GM19193 (cell line): Measurements from ENCODE around the gene USO1.

Source experiments
- POLR2A ChIP-seq: IDR thresholded peaks from 4 replicates; pipeline ENCODE4 v1.6.1; 2011; ENCODE audit not compliant: insufficient read depth, insufficient read length; ENCODE audit errors: extremely low read depth

USO1 gene

DNA sequence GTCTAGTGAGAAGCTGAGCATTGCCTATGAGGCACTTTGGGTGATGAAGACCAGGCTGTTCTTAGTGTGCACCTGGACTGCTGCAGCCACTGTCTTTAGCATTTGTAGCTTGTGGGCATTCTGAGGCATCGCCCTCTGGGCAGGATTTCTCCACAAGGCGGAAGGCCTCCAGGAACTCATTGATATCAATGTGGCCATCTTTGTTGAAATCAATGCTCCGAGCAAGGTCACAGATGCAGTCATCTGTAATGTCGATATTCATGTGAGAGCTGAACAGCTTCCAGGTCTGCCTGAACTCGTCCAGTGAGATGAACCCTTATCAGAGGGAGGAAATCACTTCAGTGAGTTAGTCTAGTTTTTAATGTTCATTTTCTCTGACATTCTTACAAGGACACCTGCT lies 136.2 kb downstream of the USO1 start:
- TF ChIP-seq POLR2A: no peak
